Mesenchymal stem cell (in vitro differentiated cells and primary cell): Measurements from ENCODE around the gene SMIM33. TPM values are rescaled to one million over a fixed set of nuclear protein-coding genes. Genes with fewer than 3 reads are reported as not detected.
A peak's percentile ranks its signal among the peaks of the same experiment; 100 is the strongest.

Experiments used
- DNase-seq: peaks from one replicate; pipeline ENCODE4 v3.0.0-alpha.2; 2013
- H2AFZ ChIP-seq: one replicate; pipeline ENCODE4 v1.6.1; 2013; ENCODE audit warnings: low read depth, mild to moderate bottlenecking, control low read depth, inconsistent platforms, low read length, moderate library complexity
- H2AK5ac ChIP-seq: 2 replicates; pipeline ENCODE4 v1.6.1; 2013; ENCODE audit warnings: low read length, moderate library complexity, mild to moderate bottlenecking, inconsistent platforms; ENCODE audit not compliant: severe bottlenecking
- H2BK120ac ChIP-seq: one replicate; pipeline ENCODE4 v1.6.1; 2013; ENCODE audit warnings: low read depth, mild to moderate bottlenecking, inconsistent platforms, low read length, moderate library complexity
- H2BK12ac ChIP-seq, 2 experiments: one replicate each; pipeline ENCODE4 v1.6.1; 2013; ENCODE audit warnings: inconsistent platforms in 2 of 2, low read length in 2 of 2, mild to moderate bottlenecking in 2 of 2, moderate library complexity in 2 of 2, control low read depth in 1 of 2
- H2BK15ac ChIP-seq: one replicate; pipeline ENCODE4 v1.6.1; 2013; ENCODE audit warnings: mild to moderate bottlenecking, low read depth, inconsistent platforms; ENCODE audit not compliant: poor library complexity, severe bottlenecking
- H2BK5ac ChIP-seq: 2 replicates; pipeline ENCODE4 v1.6.1; 2013; ENCODE audit warnings: low read depth, mild to moderate bottlenecking, low read length, control low read depth, inconsistent platforms; ENCODE audit not compliant: poor library complexity, severe bottlenecking
- H3K14ac ChIP-seq, 2 experiments: one replicate each; pipeline ENCODE4 v1.6.1; 2013; ENCODE audit warnings: inconsistent platforms in 2 of 2, low read length in 2 of 2, control low read depth in 1 of 2, mild to moderate bottlenecking in 1 of 2, moderate library complexity in 1 of 2
- H3K18ac ChIP-seq, 2 experiments: one replicate each; pipeline ENCODE4 v1.6.1; 2013; ENCODE audit warnings: inconsistent platforms in 2 of 2, low read length in 2 of 2, control low read depth in 1 of 2, low read depth in 1 of 2, mild to moderate bottlenecking in 1 of 2
- H3K23ac ChIP-seq, 2 experiments: one replicate each; pipeline ENCODE4 v1.6.1; 2013; ENCODE audit warnings: inconsistent platforms in 2 of 2, low read length in 2 of 2, mild to moderate bottlenecking in 2 of 2, moderate library complexity in 2 of 2, control low read depth in 1 of 2
- H3K27ac ChIP-seq: 2 replicates; pipeline ENCODE4 v1.5.1; 2013; ENCODE audit warnings: mild to moderate bottlenecking, moderate library complexity, low read length, control low read depth, inconsistent platforms; ENCODE audit not compliant: poor library complexity, severe bottlenecking
- H3K27me3 ChIP-seq, 2 experiments: 2 replicates each; pipeline versions ENCODE4 v1.6.1 to v1.7.0; 2013; ENCODE audit warnings: low read length in 2 of 2, mild to moderate bottlenecking in 2 of 2, moderate library complexity in 2 of 2, control low read depth in 1 of 2, inconsistent platforms in 1 of 2; ENCODE audit not compliant: control insufficient read depth in 1 of 2, insufficient read depth in 1 of 2
- H3K36me3 ChIP-seq, 2 experiments: 2 replicates each; pipeline versions ENCODE4 v1.6.1 to v1.7.0; 2013; ENCODE audit warnings: low read length in 2 of 2, control low read depth in 1 of 2, inconsistent platforms in 1 of 2, low read depth in 1 of 2, mild to moderate bottlenecking in 1 of 2; ENCODE audit not compliant: insufficient read depth in 2 of 2, control insufficient read depth in 1 of 2
- H3K4ac ChIP-seq, 2 experiments: one replicate each; pipeline ENCODE4 v1.6.1; 2013; ENCODE audit warnings: inconsistent platforms in 2 of 2, low read length in 2 of 2, mild to moderate bottlenecking in 2 of 2, moderate library complexity in 2 of 2, control low read depth in 1 of 2, low read depth in 1 of 2
- H3K4me1 ChIP-seq: 2 replicates; pipeline ENCODE4 v1.6.1; 2013; ENCODE audit warnings: low read depth, low read length, control low read depth; ENCODE audit not compliant: control insufficient read depth, insufficient read depth
- H3K4me2 ChIP-seq: 2 replicates; pipeline ENCODE4 v1.6.1; 2013; ENCODE audit warnings: low read length, mild to moderate bottlenecking, inconsistent platforms; ENCODE audit not compliant: poor library complexity, severe bottlenecking
- H3K4me3 ChIP-seq, 2 experiments: 2 replicates each; pipeline versions ENCODE4 v1.5.1 to v1.7.0; 2013; ENCODE audit warnings: low read length in 2 of 2, mild to moderate bottlenecking in 2 of 2, control low read depth in 1 of 2, low read depth in 1 of 2; ENCODE audit not compliant: insufficient read depth in 1 of 2
- H3K79me1 ChIP-seq: replicated peaks from 2 replicates; pipeline ENCODE4 v1.6.1; 2013; ENCODE audit warnings: mild to moderate bottlenecking, control low read depth, low read length, inconsistent platforms; ENCODE audit not compliant: poor library complexity, severe bottlenecking
- H3K9ac ChIP-seq: 2 replicates; pipeline ENCODE4 v1.7.0; 2013; ENCODE audit warnings: mild to moderate bottlenecking, low read length, moderate library complexity
- H3K9me3 ChIP-seq: 2 replicates; pipeline ENCODE4 v1.7.0; 2013; ENCODE audit warnings: mild to moderate bottlenecking, low read length; ENCODE audit not compliant: control insufficient read depth
- H4K8ac ChIP-seq: one replicate; pipeline ENCODE4 v1.6.1; 2013; ENCODE audit warnings: inconsistent platforms, mild to moderate bottlenecking, low read length, moderate library complexity
- H4K91ac ChIP-seq: one replicate; pipeline ENCODE4 v1.6.1; 2013; ENCODE audit warnings: mild to moderate bottlenecking, low read length, inconsistent platforms
- WGBS: methylation state at CpG from one replicate; pipeline ENCODE4 v1.1.7; 2013; ENCODE audit warnings: mixed read lengths; 5-methylcytosine and 5-hydroxymethylcytosine counted together
- small RNA-seq: library from polyadenylated mRNA; stranded (forward); fragments of <200 nt; extraction: miRNeasy Mini kit (QIAGEN cat#:217004); gene quantifications from one replicate; pipeline ENCODE3, GENCODE V24; 2013; ENCODE audit warnings: low read depth

SMIM33 gene

DNA sequence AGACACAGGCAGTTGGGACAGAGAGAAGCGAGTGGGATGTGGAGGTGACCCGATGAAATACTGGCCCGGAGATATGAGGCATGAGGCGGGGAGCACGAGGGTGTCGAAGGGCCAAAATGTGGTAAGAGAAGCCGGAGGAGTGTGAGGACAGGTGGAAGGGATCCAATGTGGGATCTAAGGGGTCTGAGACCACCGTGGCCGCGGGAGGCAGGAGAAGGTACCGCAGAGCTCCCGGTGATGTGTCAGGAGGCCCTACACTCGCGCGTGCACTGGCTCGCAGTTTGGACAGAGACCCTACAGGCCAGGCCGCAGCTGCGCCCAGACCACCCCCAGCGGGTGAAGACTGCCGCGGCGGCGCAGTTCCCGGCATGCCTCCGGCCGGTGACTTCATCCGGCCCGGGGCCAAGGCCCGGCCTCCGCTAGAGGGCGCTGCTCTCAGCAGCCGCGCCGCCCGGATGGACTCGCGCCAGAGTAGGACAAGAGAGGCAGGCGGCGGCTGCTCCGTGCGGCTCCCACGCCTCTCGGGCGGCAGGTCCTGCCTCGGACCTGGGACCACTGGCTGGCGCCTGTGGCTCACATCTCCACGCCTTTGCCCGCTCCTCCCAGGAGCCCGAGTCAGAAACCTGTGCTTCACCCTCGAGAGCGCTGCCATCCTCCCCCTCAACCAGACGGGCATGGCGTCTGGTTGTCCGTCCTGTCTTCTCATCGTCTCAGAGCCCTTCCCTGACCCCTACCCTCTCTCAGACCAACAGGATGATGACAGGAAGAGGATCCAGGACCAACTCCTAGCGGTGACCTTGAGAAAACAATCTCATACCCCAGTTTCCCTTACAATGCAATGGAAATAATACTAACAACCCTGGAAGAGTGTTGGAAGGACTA is 47.1 kb downstream of the SMIM33 start:
- H3K4me3 ChIP-seq, result peak overlapping the region; percentile 57 to 82
- H3K18ac ChIP-seq, result peak overlapping the region; percentile 95 to 98
- peaks cover 0 to 2% of the 10 kb centered on the region in 2 experiments for H3K27me3 ChIP-seq
- peak overlapping the region; percentile 38 to 84 for H2BK12ac ChIP-seq
- peak overlapping the region; percentile 50 for H3K27ac ChIP-seq
- peak overlapping the region; percentile 100 for H4K8ac ChIP-seq
- H3K4ac ChIP-seq, result peak overlapping the region; percentile 85 to 93
- peak overlapping the region in 1 of 2 experiments; percentile 43 for H3K23ac ChIP-seq
- peak overlapping the region; percentile 95 for H2BK15ac ChIP-seq
- peak overlapping the region; percentile 98 for H4K91ac ChIP-seq
- peak overlapping the region; percentile 100 for H2AFZ ChIP-seq
- 17% methylated on average over 55 of the region's 56 CpGs for WGBS
- peaks cover 8% of the 10 kb centered on the region for H3K4me1 ChIP-seq
- H3K4me2 ChIP-seq, result peak overlapping the region; percentile 94
- no peaks in the 10 kb centered on the region for H3K79me1 ChIP-seq
- no peaks in the 10 kb centered on the region for H3K9me3 ChIP-seq
- peak overlapping the region in 1 of 2 experiments; percentile 35 for H3K14ac ChIP-seq
- H2AK5ac ChIP-seq, result peak overlapping the region; percentile 86
- peak overlapping the region; percentile 91 for H3K9ac ChIP-seq
- peak; percentile 86 for DNase-seq
- no peaks in the 10 kb centered on the region for H3K36me3 ChIP-seq
- no peak overlapping the region for H2BK120ac ChIP-seq
- peak overlapping the region; percentile 71 for H2BK5ac ChIP-seq

Small RNA genes lying within 50 kb of the gene (small RNA-seq; reads per million reads assigned to genes)
- not detected for gene RNU5B-4P
